Measurements from ENCODE around the gene C5orf63. TPM values are rescaled to one million over a fixed set of nuclear protein-coding genes. Genes with fewer than 3 reads are reported as not detected.

C5orf63 gene
- total and polyA plus RNA-seq, 4 donors: 2.1 to 6.4 (median 3.8) TPM

DNA sequence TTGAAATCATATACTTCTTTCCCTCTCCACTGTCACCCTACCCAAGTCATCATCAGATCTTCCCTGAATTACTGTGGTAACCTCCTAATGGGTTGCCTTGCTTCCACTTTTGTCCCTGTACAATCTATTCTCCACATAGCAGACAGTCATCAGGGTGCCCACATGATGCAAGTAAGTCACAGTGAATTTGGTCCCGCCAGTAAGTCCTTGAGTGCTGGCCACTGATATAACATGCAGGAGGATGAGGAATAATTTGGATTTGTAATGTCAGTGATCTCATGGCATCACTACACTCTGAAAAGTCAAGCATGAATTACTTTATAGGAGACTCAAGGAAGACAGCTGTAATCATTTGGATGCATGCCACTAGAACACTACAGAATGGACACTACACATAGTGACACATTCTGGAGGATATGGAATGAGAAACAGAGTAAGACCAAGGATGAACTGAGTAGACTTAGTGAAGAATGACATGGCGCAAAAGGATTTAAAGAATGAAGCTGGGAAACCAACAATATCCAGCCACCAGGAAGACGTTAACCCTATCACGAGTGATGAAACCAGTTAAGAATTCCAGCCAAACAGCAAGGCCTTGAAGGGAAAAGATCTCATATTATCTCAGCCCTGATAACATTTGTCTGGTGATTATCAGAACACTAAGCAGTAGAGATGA lies 71.5 kb downstream of the C5orf63 start:
- H3K27ac ChIP-seq (ENCODE audit: low read depth in 1 of 2, low read length in 2 of 2): no peak overlapping the region
- H3K36me3 ChIP-seq (ENCODE audit: control insufficient read depth in 4 of 4, insufficient read depth in 3 of 4, low read depth in 1 of 4, low read length in 3 of 4): no peaks in the 10 kb centered on the region
- no peak overlapping the region for H3K4me3 ChIP-seq (ENCODE audit: low read depth in 1 of 3, low read length in 3 of 3)
- no peak overlapping the region for H3K9ac ChIP-seq (ENCODE audit: low read depth in 1 of 2, low read length in 2 of 2)
- H3K27me3 ChIP-seq (ENCODE audit: control insufficient read depth in 4 of 4, insufficient read depth in 4 of 4, low read length in 3 of 4): no peaks in the 10 kb centered on the region
- TF ChIP-seq CTCF (IDR thresholded peaks at IDR 0.05; ENCODE audit: low read depth, low read length, missing input control) (no peak), FOXA1 (IDR thresholded peaks at IDR 0.05) (no peak), RXRA (IDR thresholded peaks at IDR 0.05) (no peak), SP1 (IDR thresholded peaks at IDR 0.05) (no peak), RAD21 (IDR thresholded peaks at IDR 0.05) (no peak), YY1 (IDR thresholded peaks at IDR 0.05) (no peak), JUND (IDR thresholded peaks at IDR 0.05) (no peak), MAX (IDR thresholded peaks at IDR 0.05) (no peak), NR2F2 (IDR thresholded peaks at IDR 0.05) (no peak), HNF4A (conservative IDR thresholded peaks at IDR 0.05) (no peak), TAF1 (conservative IDR thresholded peaks at IDR 0.05) (no peak), HNF4G (IDR thresholded peaks at IDR 0.05) (no peak), FOXA2 (IDR thresholded peaks at IDR 0.05) (no peak), GABPA (IDR thresholded peaks at IDR 0.05 in 1 of 2, conservative IDR thresholded peaks at IDR 0.05 in 1 of 2) (no peak), ZBTB33 (IDR thresholded peaks at IDR 0.05) (no peak), EGR1 (IDR thresholded peaks at IDR 0.05; ENCODE audit: low read depth in 2 of 2) (no peak)
- TF ChIP-seq, protein P1, sequence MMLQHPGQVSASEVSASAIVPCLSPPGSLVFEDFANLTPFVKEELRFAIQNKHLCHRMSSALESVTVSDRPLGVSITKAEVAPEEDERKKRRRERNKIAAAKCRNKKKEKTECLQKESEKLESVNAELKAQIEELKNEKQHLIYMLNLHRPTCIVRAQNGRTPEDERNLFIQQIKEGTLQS (IDR thresholded peaks at IDR 0.05): no peak
- TF ChIP-seq, protein P2, sequence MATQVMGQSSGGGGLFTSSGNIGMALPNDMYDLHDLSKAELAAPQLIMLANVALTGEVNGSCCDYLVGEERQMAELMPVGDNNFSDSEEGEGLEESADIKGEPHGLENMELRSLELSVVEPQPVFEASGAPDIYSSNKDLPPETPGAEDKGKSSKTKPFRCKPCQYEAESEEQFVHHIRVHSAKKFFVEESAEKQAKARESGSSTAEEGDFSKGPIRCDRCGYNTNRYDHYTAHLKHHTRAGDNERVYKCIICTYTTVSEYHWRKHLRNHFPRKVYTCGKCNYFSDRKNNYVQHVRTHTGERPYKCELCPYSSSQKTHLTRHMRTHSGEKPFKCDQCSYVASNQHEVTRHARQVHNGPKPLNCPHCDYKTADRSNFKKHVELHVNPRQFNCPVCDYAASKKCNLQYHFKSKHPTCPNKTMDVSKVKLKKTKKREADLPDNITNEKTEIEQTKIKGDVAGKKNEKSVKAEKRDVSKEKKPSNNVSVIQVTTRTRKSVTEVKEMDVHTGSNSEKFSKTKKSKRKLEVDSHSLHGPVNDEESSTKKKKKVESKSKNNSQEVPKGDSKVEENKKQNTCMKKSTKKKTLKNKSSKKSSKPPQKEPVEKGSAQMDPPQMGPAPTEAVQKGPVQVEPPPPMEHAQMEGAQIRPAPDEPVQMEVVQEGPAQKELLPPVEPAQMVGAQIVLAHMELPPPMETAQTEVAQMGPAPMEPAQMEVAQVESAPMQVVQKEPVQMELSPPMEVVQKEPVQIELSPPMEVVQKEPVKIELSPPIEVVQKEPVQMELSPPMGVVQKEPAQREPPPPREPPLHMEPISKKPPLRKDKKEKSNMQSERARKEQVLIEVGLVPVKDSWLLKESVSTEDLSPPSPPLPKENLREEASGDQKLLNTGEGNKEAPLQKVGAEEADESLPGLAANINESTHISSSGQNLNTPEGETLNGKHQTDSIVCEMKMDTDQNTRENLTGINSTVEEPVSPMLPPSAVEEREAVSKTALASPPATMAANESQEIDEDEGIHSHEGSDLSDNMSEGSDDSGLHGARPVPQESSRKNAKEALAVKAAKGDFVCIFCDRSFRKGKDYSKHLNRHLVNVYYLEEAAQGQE (IDR thresholded peaks at IDR 0.05): no peak
- no peaks in the 10 kb centered on the region for H3K4me1 ChIP-seq (ENCODE audit: control insufficient read depth in 4 of 4, insufficient read depth in 4 of 4, low read length in 3 of 4)
- DNase-seq (ENCODE audit: low spot score): no peak
- no peaks in the 10 kb centered on the region for H3K9me3 ChIP-seq (ENCODE audit: control insufficient read depth in 4 of 4, low read length in 3 of 4)
- 84% methylated on average over 4 of the region's 4 CpGs for WGBS

Other genes starting within 250 kb of the C5orf63 start
- 10 to 100 TPM in 1 of 2 donors, 1 to 10 TPM in 1; 1.6 to 51.0 TPM for gene MARCHF3, start 42.9 kb downstream of the C5orf63 start, total RNA-seq
- gene MARCHF3, start 42.9 kb downstream of the C5orf63 start, polyA plus RNA-seq: 1 to 10 TPM in 1 of 2 donors, under 1 TPM in 1; 0.93 to 1.1 TPM
- 1 to 10 TPM in 1 of 2 donors, under 1 TPM in 1; 0.33 to 1.0 TPM for gene MEGF10, start 217.3 kb upstream of the C5orf63 start, total RNA-seq
- under 1 TPM in 1 of 2 donors, not detected in 1; 0.05 TPM for gene MEGF10, start 217.3 kb upstream of the C5orf63 start, polyA plus RNA-seq

Data from liver (tissue), 9 donors.